GM19397 (cell line): ENCODE measurements around the gene PACSIN3.
"Not testable (repeated sequence)": the region's sequence is repeated elsewhere in the genome, so short reads cannot be mapped to it uniquely, and the experiment has no call there.

ENCODE experiments used
- ATAC-seq: cut with Tn5 transposase; IDR thresholded peaks from one replicate; pipeline ENCODE4 v1.9.1; 2021; ENCODE audit warnings: mild to moderate bottlenecking, moderate library complexity; ENCODE audit not compliant: unreplicated experiment

Gene PACSIN3

DNA sequence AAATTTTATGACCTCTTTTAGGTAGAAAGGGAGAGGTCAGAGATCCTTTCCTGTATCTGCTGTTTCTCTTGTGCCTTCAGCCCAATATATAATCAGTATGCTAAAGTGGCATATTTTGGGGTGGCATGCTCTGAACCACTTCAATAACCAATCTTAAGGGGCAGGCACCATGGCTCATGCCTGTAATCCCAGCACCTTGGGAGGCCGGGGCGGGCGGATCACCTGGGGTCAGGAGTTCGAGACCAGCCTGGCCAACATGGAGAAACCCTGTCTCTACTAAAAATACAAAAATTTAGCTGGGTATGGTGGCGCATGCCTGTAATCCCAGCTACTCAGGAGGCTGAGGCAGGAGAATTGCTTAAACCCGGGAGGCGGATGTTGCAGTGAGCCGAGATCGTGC is 11.9 kb upstream of the PACSIN3 start:
- not testable (repeated sequence) for ATAC-seq

DNA sequence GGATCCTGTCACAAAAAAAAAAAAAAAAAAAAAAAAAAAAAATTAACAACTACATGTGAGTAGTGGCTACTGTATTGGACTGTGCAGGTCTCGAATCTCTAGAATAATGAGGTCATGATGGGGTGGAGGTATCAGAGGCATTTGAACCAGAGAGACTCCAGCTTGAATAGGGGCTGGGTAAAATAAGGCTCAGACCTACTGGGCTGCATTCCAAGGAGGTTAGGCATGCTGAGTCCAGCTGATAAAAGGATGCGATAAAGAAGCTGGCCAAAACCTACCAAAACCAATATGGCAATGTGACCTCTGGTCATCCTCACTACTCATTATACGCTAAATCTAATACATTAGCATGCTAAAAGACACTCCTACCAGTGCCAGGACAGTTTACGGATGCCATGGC is 5.9 kb upstream of the PACSIN3 start:
- ATAC-seq = no peak

DNA sequence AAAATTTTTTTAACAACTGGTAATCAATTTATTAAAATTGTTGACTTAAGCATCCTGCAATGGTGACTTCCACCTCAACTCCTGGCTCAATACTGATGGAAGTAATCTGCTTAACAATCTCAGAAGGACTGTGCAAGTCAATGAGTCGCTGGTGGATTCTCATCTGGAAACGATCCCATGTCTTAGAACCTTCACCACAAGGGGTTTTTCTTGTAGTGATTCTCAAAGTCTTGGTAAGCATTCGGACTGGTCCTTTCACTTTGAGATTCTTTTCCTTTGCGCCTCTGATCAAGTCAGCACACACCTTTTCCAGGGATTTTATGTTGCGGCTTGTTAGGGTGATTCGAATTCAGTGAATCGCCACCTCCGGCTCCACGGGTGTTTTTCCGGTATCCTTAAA is 4.9 kb upstream of the PACSIN3 start:
- ATAC-seq = not testable (repeated sequence)

DNA sequence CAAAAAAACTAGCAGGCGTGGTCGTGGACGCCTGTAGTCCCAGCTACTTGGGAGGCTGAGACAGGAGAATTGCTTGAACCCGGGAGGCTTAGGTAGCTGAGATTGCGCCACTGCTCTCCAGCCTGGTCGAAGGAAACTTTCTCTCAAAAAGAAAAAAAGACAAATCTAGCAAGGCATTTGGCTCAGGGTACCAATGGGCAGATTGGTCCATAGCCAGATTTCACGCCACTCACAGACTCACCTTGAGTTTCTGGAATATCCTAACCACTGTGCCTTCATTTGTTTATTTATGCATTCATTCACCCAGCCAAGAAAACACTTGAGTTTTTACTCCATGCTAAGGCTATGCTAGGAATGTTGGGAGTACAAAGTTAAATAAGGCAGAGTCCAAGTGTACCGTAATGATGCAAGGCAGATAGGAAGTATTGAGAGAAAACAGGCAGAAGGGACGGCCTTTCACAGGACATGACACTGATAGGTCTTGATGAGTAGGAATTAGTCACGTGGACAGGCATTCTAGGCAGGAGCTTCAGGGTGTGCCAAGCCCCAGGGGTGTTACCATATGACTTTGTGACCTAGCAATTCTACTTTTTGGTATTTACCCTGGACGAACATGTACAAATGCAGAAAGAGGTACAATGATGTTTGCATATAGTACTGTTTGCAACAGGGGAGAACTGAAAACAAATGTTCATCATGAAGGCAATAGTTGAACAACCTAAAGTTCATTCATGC is 3.0 kb upstream of the PACSIN3 start:
- no peak for ATAC-seq

DNA sequence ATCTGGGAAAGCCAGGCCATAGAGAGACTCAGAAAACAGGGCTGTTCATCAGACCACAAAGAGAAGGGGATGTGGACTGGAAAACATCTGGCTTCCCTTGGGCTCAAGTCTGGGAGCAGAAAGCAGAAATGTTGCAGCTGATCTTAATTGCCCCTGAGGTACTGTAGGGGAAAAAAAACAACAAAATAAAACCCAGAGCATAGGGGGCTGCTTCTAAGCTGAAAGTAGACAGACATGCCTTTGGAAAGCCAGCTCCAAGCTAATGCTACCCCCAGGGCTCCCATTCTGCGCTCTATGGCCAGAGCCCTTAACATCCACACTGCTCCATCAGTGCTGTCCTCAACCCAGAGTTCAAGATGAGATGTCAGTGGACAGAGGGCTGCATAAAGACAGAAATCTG is 2.0 kb upstream of the PACSIN3 start:
- no peak for ATAC-seq

DNA sequence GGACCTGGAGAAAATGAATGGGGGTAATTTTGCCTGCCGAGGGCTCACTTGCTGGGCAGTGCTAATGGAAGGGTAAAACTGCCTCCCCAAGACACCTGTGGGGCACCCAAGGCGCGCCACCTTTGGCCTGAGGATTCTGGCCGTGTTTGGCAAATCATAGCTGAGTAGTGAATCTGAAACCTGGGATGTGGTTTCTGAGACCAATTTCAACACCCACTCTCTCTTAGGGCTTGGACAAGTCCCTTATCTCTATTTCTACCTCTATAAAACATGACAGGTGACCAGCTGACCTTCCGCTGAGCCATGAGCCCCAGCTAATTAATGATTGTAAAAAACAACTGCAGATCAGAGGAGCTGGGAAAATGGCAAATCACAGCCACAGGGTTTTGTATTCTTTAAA is 1.5 kb upstream of the PACSIN3 start:
- ATAC-seq = no peak

DNA sequence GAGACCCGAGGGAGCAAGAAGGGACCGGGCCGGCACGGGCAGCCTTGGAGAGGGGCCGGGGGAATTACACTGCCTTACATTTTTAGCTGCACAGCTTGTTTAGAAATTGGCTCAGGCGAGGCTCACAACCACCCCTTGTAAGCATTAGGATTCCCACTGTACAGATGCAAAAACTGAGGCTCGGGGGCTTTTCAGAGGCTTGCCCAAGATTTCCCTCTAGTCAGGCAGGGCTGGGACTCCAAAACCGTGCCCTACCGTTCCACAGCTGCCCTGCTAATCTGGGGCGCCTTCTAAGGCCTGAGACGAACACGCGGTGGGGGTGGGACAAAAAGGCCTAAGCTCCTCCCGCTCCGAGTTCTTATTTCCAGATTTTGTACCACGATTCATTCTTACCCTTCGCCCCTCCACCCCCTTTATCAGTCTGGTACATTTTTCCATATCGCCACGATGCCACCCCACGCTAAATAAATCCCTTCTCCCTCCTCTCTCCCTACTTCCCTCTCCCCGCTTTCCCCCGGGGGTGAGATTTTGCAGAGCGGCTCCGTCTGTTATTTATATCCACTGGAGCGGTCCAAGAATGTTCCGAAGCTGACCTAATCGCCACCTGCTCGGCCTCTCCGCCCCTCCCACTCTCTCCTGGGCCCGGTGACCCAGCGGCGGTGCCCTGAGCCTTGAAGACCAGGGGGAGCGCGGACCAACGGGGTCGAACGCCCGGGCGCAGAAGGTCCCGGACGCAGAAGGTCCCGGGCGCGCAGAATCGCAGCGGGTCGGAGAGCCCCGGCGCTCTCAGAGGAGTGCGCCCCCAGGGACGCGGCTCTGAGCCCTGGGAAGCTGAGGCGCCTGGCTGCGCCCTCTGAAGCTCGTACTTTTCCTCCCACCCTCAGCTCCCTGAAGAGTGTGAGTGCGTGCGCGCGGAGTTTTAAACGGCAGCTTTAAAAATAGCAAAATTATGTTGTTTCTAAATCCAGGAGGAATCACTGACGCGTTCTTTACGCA is 764 bp upstream of the PACSIN3 start:
- ATAC-seq = no peak

DNA sequence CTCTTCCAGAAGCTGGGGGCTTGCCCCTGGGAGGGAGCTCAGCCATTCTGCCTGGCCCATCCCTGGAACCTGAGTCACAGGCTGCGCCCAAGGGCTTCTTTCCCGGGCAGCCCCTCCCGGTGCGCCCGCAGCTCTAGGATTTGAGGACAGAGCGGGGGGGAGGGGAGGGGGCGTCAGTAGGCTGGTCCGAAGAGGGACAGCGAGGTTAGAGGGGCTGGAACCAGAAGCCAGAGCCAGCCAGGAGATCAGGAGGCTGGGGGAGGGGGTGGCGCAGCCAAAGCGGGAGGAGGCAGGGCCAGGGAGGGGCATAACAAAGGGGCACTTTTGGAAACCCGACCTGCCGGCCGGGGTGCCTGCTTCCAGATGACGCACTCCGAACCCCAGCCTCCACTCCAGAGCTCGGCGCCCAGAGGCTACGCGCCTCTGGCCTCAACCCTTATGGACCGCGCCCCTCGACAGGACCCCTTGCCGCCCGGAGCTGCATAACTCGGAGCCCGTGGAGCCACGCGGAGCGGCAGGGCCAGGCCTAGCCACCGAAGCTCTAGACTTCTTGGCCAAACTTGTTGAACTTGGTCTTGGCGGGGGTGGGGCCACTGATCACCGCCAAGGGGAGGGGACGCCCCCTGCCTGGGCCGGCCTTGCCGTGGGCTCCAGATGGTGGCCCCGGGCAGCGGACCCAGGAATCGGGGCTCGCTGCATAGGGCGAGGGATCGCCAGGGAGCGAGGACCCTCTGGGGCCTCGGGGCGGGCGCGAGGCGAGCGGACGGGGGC is 744 bp downstream of the PACSIN3 start:
- no peak for ATAC-seq

DNA sequence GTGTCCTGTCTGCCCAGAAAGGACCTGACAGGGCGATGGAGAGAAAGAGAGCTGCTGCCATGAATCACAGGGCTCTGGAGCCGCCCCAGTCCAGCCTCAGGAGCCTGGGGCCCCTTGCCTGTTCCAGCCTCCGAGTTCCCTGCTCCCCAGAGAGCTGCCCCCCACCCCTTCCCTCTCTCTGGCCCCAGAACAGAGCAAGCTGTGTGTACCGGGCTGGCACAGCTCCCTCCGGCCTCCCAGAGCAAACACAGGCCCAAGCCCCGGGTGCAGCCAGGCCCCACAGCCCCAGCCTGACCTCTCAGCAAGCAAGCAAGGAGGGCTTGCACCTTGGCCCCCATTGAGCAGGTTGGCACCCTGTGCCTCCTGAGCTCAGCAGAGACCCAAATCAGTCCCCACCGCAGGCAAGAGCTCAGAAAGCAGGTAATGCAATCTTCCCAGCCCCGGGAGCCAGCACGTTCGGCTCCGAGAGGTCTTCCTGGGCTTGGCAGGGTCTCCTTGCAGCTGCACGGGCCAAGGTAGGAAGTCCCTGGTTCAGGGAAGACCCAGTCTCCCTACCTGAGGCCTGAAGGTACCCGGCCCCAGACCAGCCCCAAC is 1.4 kb downstream of the PACSIN3 start:
- ATAC-seq = no peak

DNA sequence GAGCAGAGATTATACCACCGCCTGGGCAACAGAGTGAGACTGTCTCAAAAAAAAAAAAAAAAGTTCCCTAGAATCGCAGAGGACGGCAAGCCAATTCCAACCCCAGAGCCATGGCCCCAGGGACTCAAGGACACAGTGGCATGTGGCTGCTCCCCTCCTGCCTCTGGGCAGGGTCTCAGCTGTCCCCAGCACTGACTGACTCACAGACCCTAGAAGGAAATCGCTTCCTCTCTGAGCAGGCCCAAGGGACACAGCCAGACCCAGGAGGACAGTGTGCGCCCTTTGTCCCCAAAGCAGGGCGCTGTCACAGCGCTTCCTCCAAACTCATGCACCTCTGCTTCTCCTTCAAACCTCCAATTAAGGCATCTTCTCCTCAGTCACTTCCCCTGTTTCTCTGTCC is 2.3 kb downstream of the PACSIN3 start:
- no peak for ATAC-seq

DNA sequence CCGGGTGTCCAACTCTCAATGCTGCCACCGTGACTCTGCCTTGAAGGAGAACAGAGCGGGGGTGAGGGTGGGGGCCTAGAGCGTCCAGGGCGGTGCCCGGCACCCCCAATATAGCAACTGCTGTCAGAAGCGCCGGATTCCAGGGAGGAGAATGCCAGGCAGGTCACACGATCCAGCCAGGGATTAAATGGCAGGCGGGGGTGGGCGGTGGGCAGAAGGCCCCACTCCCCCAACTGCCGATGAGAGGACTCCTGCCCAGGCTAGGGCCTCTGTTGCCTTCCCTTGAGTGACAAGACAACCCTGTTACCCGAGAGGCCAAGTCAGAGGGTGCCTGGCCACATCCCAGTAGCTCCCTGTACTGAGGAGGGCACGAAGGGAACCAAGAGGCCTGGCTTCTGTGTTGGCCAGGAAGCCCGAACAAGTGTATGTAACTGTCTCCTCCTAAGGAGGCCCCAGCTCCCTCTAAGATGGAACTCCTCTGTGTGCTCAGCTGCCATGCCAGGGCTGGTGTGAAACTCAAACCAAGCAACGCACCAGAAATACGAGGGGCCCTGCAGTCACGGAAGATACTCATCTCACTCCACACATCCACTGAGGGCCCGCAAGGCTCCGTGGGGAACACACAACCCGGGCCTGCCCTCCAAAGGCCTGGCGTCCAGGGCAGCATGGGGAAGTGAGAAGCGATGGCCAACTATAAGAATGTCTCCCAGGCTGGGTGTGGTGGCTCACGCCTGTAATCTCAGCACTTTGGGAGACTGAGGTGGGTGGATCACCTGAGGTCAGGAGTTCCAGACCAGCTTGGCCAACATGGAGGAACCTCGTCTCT is 3.0 kb downstream of the PACSIN3 start:
- no peak for ATAC-seq

DNA sequence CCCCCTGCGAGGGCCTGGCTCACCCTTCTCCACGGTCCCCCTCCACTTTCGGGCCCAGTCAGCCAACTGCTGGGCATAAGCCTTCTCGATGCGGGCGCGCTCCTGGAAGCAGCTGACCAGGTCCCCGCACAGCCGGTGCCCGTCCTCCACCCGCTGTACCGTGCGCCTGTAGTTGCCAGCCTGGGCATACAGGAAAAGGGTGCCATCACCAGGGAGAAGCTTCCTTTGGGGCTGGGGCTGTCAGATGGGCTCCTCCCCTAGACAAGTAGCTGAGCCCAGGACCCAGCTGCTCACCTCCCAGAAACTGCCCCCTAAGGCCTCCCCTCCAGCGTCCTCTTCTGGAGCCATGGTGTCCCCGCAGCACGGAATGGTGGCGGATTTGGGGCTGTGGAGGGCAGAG is 3.9 kb downstream of the PACSIN3 start:
- ATAC-seq = no peak

DNA sequence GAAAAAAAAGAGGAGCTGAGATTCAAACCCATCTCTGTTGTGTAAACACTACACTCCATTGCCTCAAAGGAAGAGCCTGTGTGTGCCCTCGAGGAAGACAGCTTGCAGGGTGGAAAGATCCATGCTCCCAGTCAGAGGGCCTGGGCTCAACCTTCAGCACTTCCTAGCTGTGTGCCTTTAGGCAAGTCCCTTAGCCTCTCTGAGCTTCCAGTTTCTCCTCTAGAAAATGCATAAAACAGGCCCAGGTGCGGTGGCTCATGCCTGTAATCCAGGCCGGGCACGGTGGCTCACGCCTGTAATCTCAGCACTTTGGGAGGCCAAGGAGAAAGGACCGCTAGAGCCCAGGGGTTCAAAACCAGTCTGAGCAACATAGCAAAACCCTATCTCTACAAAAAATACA is 5.0 kb downstream of the PACSIN3 start:
- ATAC-seq = no peak

DNA sequence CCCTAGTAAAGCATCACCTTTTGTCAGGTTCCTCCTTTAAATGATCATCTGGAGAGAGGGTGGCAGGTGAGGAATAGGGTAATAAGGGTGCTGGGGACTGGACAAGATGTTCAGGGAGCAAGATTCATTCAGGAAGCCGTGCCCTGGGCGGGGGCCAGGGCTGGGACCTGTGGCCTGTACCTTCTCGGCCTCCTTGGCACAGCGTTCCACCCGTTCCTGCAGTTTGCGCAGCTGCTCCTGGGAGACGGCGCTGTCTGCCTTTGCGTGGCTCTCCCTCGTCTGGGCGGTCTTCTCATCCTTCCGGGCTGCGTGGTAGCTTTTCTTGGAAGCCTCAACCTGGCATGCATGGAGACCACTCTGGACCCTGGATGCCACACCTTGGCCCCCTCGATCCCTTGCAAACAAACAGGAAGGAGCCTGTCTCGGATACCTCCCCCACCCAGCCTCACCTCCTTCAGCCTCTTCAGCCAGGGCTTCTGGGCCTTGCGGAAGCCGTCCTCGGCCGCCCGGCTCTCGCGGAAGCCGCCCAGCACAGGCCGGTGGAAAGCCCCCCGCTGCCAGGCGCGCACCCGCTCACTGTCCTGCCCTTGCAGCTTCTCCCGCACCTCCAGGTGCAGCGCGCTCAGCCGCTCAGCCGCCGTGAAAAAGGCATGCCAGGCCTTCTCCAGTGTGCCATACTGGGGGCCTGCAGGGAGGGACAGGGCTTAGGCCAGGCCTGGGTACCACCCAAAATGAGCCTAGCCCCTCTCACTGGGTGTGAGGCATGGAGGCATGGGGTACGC is 6.0 kb downstream of the PACSIN3 start:
- no peak for ATAC-seq

DNA sequence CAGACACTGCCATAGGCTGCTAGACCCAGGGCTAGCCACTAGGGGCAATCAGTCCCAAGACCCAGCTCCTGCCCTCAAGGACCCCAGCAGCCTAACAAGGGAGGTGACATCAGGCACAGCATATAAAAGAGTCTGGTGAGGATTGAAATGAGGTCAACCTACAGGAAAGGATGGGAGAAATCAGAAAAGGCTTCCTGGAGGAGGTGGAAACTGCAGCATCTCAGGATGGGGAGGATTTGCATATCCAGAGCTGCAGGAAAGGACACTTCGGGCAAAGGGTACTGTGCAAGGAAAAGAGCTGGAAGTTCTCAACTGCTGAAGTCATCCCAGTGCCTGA is 6.6 kb downstream of the PACSIN3 start:
- ATAC-seq = no peak

DNA sequence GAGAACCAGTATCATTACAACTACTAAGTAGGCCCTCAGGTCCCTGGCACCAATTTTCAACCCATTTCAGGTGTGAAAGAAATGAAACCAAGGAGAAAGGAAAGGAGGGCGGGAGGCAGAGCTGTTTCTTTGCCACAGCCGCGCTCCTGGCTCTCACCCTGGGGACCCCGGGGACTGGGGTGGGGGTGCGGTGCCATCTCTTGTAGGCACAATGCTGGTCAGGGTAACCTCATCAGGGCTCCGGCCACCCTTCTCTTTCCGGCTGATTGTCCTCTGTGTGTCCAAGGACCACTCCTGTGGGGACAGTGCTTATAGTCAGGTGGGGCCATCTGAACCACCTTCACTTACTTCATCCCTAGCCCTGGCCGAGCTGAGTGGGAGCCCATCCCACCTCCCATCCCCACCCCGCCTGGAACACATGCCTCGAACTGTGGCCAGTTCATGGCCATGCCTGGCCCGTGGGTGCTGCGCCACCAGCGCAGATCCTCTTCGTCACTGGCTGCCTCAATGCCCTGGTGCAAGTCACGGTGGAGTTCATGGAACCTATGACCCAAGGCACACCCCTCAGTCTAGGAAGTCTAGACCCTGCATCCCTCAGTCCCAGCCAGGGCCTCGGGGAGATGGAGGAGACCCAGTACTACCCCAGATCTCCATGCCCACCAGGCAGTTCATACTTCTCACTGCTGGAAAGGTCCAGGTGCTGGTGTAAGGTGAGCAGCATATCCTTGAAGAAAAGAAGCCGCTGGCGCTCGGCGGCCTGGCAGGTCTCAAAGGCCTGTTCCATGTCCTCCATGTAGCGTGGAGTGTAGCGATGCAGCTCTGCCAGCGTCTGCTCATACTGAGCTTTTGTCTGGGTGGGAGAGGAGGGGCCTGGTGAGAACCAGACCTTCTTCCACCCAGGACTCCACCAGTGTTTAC is 7.2 kb downstream of the PACSIN3 start:
- no peak for ATAC-seq

DNA sequence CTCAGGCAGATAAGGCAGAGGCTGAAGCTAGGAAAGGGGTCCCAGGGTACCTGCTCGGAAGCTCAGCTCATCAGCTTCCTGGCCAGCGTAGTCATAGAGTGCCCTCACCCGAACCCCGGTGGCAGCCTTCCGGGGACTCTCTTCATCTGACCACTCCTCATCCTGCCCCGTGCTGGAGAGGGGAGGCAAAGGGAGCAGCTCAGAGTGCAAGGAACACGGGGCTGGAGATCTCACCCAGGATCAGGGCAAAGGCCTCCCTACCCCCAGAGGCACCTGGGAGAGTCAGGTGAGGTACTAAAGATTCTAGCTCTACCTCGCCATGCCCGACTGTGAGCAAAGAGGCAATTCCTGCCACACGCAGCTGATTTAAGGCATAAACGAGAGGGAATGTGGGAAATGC is 7.9 kb downstream of the PACSIN3 start:
- no peak for ATAC-seq

DNA sequence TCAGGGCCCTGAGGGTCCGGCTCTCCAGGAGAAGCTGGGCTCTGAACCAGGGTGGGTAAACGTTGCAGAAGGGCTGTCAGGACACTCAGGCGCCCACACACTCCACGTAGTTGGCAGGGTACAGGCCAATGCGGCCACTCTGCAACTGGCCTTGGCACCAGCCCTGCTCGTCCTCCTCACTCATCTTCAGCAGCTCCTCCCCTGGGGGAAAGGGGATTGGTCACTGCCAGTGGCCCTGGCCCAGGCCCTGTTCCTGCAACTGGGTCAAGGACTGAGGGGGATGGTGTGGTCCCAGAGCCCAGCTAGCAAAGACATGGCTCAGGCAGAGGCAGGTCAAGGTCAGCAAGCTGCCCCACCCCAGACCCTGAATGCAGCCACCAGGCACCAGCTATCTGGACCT is 8.4 kb downstream of the PACSIN3 start:
- no peak for ATAC-seq
